ENCODE data around the gene HIPK3.

DNA sequence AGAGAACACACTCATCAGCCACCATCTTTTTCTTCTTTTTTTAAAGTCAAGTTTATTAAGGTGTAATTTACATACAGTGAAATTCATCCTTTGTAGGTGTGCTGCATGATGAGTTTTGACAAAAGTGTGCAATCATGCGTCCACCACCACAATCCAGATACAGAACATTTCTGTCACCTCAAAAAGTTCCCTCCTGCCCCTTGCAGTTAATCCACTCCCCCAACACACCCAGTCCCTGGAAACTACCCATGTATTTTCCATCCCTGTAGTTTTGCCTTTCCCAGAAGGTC, 126.7 kb downstream of the HIPK3 start:
- TF ChIP-seq EZH2 (IDR thresholded peaks at IDR 0.05) (no peak), POLR2AphosphoS5 (IDR thresholded peaks at IDR 0.05; ENCODE audit: borderline replicate concordance, low read depth, low read length) (no peak), FOXP2 (optimal IDR thresholded peaks at IDR 0.05; ENCODE audit: control extremely low read depth, extremely low read length, insufficient read depth) (no peak)
